Measurements from ENCODE around the gene MEIS2. TPM values are rescaled to one million over a fixed set of nuclear protein-coding genes. Genes with fewer than 3 reads are reported as not detected.

MEIS2 gene
- total RNA-seq, 6 donors from 2014 or later = 13.7 to 53.4 (median 21.4) TPM

- ATAC-seq (ENCODE audit: low FRiP score in 2 of 2) (no peak), DNase-seq (no peak)
- Histone ChIP-seq H3K27me3 (no peaks in the 10 kb centered on the region), H3K27ac (no peak overlapping the region), H3K4me3 (no peak overlapping the region), H3K9me3 (no peaks in the 10 kb centered on the region), H3K4me1 (no peaks in the 10 kb centered on the region), H3K36me3 (peaks cover 0 to 7% (median 0%) of the 10 kb centered on the region in 4 donors)
- 84 to 87% methylated on average over 1 of the region's 1 CpG for WGBS, 2 donors
- TF ChIP-seq POLR2AphosphoS5 (IDR thresholded peaks at IDR 0.05) (no peak), EP300 (IDR thresholded peaks at IDR 0.05) (no peak), POLR2A (IDR thresholded peaks at IDR 0.05) (no peak)
- TF ChIP-seq, protein P1, sequence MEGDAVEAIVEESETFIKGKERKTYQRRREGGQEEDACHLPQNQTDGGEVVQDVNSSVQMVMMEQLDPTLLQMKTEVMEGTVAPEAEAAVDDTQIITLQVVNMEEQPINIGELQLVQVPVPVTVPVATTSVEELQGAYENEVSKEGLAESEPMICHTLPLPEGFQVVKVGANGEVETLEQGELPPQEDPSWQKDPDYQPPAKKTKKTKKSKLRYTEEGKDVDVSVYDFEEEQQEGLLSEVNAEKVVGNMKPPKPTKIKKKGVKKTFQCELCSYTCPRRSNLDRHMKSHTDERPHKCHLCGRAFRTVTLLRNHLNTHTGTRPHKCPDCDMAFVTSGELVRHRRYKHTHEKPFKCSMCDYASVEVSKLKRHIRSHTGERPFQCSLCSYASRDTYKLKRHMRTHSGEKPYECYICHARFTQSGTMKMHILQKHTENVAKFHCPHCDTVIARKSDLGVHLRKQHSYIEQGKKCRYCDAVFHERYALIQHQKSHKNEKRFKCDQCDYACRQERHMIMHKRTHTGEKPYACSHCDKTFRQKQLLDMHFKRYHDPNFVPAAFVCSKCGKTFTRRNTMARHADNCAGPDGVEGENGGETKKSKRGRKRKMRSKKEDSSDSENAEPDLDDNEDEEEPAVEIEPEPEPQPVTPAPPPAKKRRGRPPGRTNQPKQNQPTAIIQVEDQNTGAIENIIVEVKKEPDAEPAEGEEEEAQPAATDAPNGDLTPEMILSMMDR (IDR thresholded peaks at IDR 0.05) = no peak
These were observed 91.1 kb downstream of the MEIS2 start for GRCh38 chr15:37009288-37009687.

GRCh38 chr15:37008205-37008604 is 92.1 kb downstream of the MEIS2 start:
- H3K27ac ChIP-seq = no peak overlapping the region
- no peaks in the 10 kb centered on the region for H3K9me3 ChIP-seq
- WGBS, 2 donors = 95 to 97% methylated on average over 3 of the region's 3 CpGs
- no peak overlapping the region for H3K4me3 ChIP-seq
- ATAC-seq (ENCODE audit: low FRiP score in 2 of 2) (no peak), DNase-seq (no peak)
- H3K27me3 ChIP-seq = no peaks in the 10 kb centered on the region
- TF ChIP-seq POLR2A (IDR thresholded peaks at IDR 0.05) = no peak
- TF ChIP-seq POLR2AphosphoS5 (IDR thresholded peaks at IDR 0.05) = no peak
- TF ChIP-seq, protein P1 (IDR thresholded peaks at IDR 0.05) = no peak
- TF ChIP-seq EP300 (IDR thresholded peaks at IDR 0.05) = no peak
- peaks cover 0 to 7% (median 0%) of the 10 kb centered on the region in 4 donors for H3K36me3 ChIP-seq
- no peaks in the 10 kb centered on the region for H3K4me1 ChIP-seq

GRCh38 chr15:37007301-37007700 is 93.0 kb downstream of the MEIS2 start:
- Histone ChIP-seq H3K4me3 (no peak overlapping the region), H3K9me3 (no peaks in the 10 kb centered on the region), H3K27me3 (no peaks in the 10 kb centered on the region), H3K27ac (no peak overlapping the region), H3K4me1 (no peaks in the 10 kb centered on the region), H3K36me3 (peaks cover 0 to 7% (median 0%) of the 10 kb centered on the region in 4 donors)
- no peak for ATAC-seq (ENCODE audit: low FRiP score in 2 of 2)
- TF ChIP-seq, protein P1 (IDR thresholded peaks at IDR 0.05) = no peak
- TF ChIP-seq POLR2AphosphoS5 (IDR thresholded peaks at IDR 0.05) (no peak), POLR2A (IDR thresholded peaks at IDR 0.05) (no peak), EP300 (IDR thresholded peaks at IDR 0.05) (no peak)
- no peak for DNase-seq
- 98 to 100% methylated on average over 2 of the region's 2 CpGs for WGBS, 2 donors

DNA sequence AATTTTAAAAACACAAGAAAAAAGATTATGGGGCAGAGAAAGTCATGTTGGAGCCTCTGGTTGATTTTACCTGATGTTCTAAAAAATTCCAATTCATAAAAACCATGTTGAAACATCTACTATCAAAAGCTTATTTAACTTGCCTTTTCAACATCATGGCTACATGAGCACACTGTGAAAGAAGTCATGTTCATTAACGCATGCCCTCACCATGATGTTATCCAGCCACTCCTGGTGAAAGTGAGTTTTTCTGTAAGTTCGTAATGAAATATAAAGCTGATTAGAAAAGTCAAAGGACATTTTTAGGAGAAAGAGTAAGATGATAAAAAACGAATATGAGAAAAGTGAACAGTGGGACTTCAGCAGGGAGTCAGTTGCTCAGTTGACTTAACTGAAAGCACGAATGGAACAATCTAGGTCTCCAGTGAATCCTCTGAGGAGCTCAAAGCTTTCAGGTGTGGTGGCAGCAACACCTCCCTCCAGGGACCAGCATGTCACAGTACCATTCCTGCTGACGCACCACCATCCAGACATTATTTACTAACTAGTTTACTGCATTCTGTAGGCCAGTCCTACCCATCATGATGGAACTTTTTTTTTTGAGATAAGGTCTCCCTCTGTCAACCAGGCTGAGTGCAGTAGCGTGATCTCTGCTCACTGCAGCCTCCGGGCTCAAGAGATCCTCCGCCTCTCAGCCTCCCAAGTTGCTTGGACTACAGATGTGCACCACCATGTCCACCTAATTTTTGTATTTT is 95.2 kb downstream of the MEIS2 start:
- WGBS, 2 donors = 79 to 84% methylated on average over 8 of the region's 8 CpGs
- peaks cover 0 to 7% (median 0%) of the 10 kb centered on the region in 4 donors for H3K36me3 ChIP-seq
- H3K27me3 ChIP-seq = no peaks in the 10 kb centered on the region
- no peaks in the 10 kb centered on the region for H3K9me3 ChIP-seq
- H3K27ac ChIP-seq = no peak overlapping the region
- no peaks in the 10 kb centered on the region for H3K4me1 ChIP-seq
- ATAC-seq (ENCODE audit: low FRiP score in 2 of 2) (no peak), DNase-seq (no peak)
- TF ChIP-seq, protein P1 (IDR thresholded peaks at IDR 0.05) = no peak
- TF ChIP-seq POLR2A (IDR thresholded peaks at IDR 0.05) = no peak
- no peak for TF ChIP-seq EP300 (IDR thresholded peaks at IDR 0.05)
- no peak overlapping the region for H3K4me3 ChIP-seq
